ENCODE results near the gene TRIM13.

Gene TRIM13

DNA sequence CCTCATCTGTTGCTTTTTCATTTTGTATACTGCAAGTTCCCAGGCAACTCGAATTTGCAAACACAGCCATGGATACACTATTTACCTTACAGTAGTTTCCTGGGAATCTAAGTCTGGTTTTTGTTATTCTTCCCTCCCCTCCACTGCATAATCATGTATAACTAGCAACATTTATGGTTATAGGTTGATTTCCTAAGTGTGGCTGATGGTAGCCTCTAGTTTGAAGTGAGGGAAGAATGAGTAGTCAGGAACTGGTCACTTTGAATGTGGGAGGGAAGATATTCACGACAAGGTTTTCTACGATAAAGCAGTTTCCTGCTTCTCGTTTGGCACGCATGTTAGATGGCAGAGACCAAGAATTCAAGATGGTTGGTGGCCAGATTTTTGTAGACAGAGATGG lies 18.4 kb downstream of the TRIM13 start, which contains the start of gene KCNRG:
Gene KCNRG (plus strand): TSS at position 187 of the 400 bp plus-strand sequence. CDS start 50 bp downstream, at position 237.
- H3K4me3 ChIP-seq (ENCODE audit: low read depth, low read length): no peak within 1 kb of the TSS
- no peak for DNase-seq (ENCODE audit: low read depth)
- TF ChIP-seq, protein P1, sequence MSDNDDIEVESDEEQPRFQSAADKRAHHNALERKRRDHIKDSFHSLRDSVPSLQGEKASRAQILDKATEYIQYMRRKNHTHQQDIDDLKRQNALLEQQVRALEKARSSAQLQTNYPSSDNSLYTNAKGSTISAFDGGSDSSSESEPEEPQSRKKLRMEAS (IDR thresholded peaks at IDR 0.05; ENCODE audit: low read depth, low read length): no peak
- TF ChIP-seq CTCF (IDR thresholded peaks at IDR 0.05; ENCODE audit: low read depth, low read length) (no peak), POLR2A (IDR thresholded peaks at IDR 0.05; ENCODE audit: extremely low read depth, insufficient read length) (no peak), MYC (IDR thresholded peaks at IDR 0.05; ENCODE audit: low read depth, low read length) (no peak)

GRCh38 chr13:50015750-50016149 lies 18.9 kb downstream of the TRIM13 start:
- no peak for TF ChIP-seq POLR2A (IDR thresholded peaks at IDR 0.05; ENCODE audit: extremely low read depth, insufficient read length)
- TF ChIP-seq CTCF (IDR thresholded peaks at IDR 0.05; ENCODE audit: low read depth, low read length): no peak
- TF ChIP-seq, protein P1 (IDR thresholded peaks at IDR 0.05; ENCODE audit: low read depth, low read length): no peak
- TF ChIP-seq MYC (IDR thresholded peaks at IDR 0.05; ENCODE audit: low read depth, low read length): no peak
- H3K4me3 ChIP-seq (ENCODE audit: low read depth, low read length): no peak overlapping the region
- no peak for DNase-seq (ENCODE audit: low read depth)

DNA sequence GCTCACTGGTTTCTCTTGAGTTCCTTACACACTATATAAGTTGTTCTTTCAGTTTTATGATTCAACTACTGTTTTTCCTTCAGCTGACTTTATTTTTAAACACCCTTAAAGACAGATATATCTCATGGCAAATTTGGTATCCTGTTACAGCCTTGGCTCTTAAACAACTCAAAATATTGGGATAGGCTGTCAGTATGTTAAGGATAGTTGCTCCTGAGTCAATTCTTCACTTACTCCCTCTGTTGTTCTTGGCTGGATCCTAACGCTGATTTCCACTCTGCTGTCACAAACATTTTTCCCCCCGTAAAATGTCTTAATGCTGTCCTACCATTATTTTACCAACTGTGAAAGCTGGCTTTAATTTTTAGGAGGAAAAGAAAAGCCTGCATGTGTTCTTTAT lies 19.6 kb downstream of the TRIM13 start:
- no peak for DNase-seq (ENCODE audit: low read depth)
- TF ChIP-seq, protein P1 (IDR thresholded peaks at IDR 0.05; ENCODE audit: low read depth, low read length): no peak
- no peak for TF ChIP-seq MYC (IDR thresholded peaks at IDR 0.05; ENCODE audit: low read depth, low read length)
- no peak overlapping the region for H3K4me3 ChIP-seq (ENCODE audit: low read depth, low read length)

- TF ChIP-seq, protein P1 (IDR thresholded peaks at IDR 0.05; ENCODE audit: low read depth, low read length): no peak
- TF ChIP-seq CTCF (IDR thresholded peaks at IDR 0.05; ENCODE audit: low read depth, low read length) (no peak), MYC (IDR thresholded peaks at IDR 0.05; ENCODE audit: low read depth, low read length) (no peak), POLR2A (IDR thresholded peaks at IDR 0.05; ENCODE audit: extremely low read depth, insufficient read length) (no peak)
- H3K4me3 ChIP-seq (ENCODE audit: low read depth, low read length): no peak overlapping the region
- no peak for DNase-seq (ENCODE audit: low read depth)
Measured at GRCh38 chr13:50017819-50018218, 21.0 kb downstream of the TRIM13 start.

DNA sequence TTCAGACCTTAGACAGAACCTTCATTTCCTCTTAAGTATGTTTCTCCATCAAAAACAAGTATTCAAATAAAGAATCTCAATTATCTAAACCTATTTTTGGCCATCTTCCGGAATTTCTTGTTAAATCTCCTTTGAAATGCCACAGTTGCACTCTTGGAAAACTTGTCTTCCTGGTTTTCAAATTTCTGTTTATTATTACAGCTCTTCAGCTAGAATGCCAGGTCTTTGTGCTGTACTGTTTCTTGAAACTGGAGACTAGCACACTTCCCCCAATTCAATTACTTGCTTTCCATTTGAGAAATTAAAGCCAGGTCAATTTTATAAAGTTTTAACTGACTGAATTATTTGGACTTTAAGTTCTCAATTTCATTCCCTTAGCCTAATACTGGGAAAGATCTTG lies 28.6 kb downstream of the TRIM13 start:
- DNase-seq (ENCODE audit: low read depth): no peak
- TF ChIP-seq MYC (IDR thresholded peaks at IDR 0.05; ENCODE audit: low read depth, low read length): no peak
- no peak for TF ChIP-seq POLR2A (IDR thresholded peaks at IDR 0.05; ENCODE audit: extremely low read depth, insufficient read length)
- TF ChIP-seq CTCF (IDR thresholded peaks at IDR 0.05; ENCODE audit: low read depth, low read length): no peak
- TF ChIP-seq, protein P1 (IDR thresholded peaks at IDR 0.05; ENCODE audit: low read depth, low read length): no peak
- no peak overlapping the region for H3K4me3 ChIP-seq (ENCODE audit: low read depth, low read length)

- TF ChIP-seq CTCF (IDR thresholded peaks at IDR 0.05; ENCODE audit: low read depth, low read length) (no peak), POLR2A (IDR thresholded peaks at IDR 0.05; ENCODE audit: extremely low read depth, insufficient read length) (no peak), MYC (IDR thresholded peaks at IDR 0.05; ENCODE audit: low read depth, low read length) (no peak)
- TF ChIP-seq, protein P1 (IDR thresholded peaks at IDR 0.05; ENCODE audit: low read depth, low read length): no peak
- no peak for DNase-seq (ENCODE audit: low read depth)
- H3K4me3 ChIP-seq (ENCODE audit: low read depth, low read length): no peak overlapping the region
Measured at GRCh38 chr13:50026788-50027473, 30.1 kb downstream of the TRIM13 start.

Data from NB4 (cell line).